Activated CD4-positive, CD25-positive, alpha-beta regulatory T cell (primary cell): ENCODE data around the gene GALNT11.

Experiments used
- DNase-seq, 4 experiments: peaks; one replicate each; lab custom pipeline; 2025; lab: John Stamatoyannopoulos, UW

The GALNT11 gene

DNA sequence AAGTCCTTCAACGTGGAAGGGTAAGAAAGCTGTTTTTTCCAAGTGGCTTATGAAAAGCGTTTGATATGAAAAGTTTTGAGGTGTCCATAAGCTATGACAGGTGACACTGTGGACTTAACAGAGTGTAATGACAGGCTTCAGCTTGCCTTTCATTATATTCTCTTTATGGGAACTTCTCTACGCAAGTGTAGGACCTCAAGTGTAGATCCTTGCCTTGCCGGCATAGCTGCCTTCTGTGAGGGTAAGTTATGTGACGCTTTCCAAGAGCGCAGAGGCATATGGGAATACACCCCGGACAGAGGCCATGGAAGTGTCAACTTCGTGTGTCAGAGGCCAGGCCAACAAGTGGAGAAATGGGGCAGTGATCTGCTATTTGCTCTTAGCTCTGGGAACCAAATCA, 91.9 kb downstream of the GALNT11 start:
- DNase-seq: no peak

DNA sequence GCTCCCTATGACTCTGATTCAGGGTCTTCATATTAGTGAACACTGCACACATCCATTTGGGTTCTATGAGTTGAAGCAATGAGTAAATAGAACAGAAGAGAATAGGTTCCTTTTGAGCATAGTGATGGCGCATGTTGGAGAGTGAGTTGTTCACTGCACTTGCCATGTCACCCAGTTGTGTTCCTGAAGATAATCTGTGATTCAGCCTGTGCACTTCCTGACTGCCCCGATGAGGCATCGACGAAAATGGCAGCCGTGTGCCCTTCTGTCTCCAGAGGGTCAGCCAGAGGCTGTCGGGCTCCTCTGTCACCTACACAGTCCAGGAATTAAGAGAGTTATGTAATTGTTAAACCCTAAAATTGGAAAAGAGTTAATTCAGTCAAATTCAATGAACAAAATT, 94.7 kb downstream of the GALNT11 start:
- DNase-seq: no peak

DNA sequence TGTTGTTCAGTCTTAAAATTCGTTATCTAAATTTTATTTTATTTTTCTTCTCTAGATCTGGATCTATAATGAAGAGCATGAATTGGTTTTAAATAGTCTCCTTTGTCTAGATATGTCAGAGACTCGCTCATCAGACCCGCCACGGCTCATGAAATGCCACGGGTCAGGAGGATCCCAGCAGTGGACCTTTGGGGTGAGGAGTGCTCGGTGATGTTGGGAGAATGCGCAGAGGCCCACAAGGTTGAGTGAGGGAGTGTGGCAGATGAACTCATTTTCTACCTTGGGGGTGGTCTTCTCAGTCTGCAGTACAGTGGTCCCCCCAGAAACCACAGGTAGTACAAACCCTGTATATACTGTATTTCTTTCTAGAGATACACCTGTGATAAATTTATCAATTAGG, 95.3 kb downstream of the GALNT11 start:
- no peak for DNase-seq

DNA sequence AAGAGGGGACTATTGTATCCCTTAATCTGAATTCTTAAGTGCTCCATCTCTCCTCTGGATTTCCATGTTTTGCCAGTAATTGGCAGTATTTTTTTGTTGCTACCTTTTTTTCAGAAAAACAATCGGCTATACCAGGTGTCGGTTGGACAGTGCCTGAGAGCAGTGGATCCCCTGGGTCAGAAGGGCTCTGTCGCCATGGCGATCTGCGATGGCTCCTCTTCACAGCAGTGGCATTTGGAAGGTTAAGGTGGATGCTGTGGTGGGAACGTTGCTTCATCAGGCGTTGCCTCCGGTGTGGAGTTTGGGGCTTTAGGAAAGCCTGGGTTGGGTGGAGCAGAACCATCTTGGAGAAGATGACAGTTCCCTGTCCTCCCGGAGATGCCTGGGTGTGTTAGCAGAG, 96.0 kb downstream of the GALNT11 start:
- no peak for DNase-seq

DNA sequence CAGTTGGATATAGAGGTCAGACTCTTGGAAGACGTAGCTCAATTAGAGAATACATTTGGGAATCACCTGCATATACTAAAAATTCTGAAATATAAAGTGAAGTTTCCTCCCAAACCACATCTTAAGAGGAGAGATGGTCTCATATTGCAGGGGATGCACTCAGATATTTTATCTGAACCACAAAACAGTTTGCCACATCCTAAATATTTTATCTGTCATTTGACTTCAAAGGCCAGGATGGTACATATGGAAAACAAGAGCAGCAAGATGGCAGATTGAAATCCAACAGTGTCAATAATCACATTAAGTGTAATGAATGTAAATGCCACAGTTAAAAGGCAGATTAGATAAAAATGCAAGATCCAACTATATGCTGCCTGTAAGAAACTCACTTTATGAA, 97.1 kb downstream of the GALNT11 start:
- no peak for DNase-seq

DNA sequence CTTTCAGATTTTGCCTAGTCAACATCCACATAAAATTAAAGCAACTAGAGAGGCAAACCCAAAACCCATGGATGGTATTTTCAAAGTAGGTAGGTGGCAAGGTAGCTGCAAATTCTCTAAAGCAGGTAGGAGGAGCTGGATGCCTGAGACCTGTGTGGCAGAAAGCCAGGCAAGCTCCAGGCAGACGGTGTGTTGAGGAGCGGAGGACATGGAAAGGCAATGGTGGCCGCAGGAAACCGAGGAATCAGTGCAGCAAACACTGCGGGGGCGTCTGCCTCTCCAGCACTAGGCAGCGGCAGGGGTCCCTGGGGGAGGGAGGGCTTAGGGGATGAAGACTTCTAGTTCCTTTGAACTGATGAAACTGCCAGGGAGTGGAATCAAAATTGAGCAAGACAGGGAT, 101.3 kb downstream of the GALNT11 start:
- DNase-seq: no peak

DNA sequence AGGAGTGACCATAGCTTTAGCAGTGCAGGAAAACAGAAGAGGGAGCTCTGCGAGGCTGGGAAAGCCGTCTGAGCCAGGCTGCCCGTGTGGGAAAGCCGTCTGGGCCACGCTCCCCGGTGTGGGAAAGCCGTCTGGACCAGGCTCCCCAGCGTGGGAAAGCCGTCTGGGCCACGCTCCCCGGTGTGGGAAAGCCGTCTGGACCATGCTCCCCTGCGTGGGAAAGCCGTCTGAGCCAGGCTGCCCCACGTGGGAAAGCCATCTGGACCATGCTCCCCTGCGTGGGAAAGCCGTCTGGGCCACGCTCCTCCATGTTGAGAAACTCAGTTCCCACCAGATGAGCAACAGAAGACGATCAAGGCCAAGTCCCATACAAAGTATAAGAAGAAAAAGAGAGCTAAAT, 101.8 kb downstream of the GALNT11 start:
- DNase-seq: no peak

DNA sequence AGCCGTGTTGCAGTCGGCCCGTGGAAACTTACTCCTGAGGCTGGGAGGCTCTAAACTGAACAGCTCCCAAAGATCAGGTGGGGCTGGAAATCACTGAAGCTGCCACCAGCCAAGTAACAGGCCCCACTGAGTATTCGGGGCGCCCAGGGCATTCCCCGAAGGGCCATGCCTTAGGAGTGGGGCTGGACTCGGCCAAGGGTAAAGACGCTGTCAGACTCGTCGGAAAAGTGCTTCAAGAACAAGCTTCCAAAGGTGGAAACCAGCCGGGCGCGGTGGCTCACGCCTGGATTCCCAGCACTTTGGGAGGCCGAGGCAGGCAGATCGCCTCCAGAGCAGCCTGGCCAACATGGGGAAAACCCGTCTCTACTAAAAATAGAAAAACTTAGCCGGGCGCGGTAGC, 102.8 kb downstream of the GALNT11 start:
- DNase-seq: no peak

DNA sequence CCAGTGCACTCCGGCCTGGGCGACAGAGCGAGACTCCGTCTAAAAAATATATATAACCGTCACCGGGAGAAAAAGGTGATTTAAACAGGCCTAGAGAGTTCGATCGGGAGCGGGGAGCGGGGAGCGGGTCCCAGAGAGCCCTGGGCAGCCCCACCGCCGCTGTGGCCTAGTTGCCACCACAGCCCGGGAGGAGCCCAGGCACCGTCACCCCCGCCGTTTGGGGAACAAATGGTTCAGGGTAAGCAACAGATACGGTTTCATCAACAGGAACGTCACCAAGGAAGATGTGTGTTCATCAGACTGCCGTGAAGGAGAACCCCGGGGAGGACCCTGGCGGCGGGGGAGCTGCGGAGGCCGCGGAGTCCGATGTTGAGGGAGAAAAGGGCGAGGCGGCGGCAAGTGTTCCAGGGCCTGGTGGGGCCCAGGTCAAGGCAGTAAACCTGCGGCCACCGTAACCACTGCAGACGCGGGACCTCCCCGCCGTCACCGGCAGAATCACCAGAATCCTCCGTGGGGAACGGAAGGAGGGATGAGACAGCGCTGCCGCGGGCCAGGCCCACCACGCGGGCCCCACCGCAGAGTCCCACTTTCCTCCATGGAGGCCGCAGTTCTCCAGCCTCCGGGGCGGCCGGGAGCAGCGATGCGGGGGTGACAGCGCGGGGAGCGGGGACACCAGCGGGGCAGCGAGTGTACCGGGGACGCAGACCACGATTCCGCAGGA, 103.4 kb downstream of the GALNT11 start:
- no peak for DNase-seq

DNA sequence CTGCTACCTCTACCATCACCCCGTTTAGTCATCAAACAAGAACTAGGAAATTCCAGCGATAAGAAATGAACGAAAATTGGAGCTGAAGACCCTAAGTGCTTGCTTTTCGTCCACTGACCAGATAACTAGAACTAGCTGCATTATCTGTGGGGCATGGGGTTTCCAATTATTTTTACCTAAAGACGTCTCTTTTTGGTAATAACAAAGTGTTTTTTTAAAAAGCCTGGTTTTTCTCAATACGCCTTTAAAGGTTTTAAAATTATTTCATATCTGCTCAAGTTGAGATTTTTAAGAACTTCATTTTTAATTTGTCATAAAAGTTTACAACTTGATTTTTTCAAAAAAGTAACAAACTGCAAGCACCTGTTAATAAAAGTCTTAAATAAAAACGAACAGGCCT, 104.2 kb downstream of the GALNT11 start:
- no peak for DNase-seq

DNA sequence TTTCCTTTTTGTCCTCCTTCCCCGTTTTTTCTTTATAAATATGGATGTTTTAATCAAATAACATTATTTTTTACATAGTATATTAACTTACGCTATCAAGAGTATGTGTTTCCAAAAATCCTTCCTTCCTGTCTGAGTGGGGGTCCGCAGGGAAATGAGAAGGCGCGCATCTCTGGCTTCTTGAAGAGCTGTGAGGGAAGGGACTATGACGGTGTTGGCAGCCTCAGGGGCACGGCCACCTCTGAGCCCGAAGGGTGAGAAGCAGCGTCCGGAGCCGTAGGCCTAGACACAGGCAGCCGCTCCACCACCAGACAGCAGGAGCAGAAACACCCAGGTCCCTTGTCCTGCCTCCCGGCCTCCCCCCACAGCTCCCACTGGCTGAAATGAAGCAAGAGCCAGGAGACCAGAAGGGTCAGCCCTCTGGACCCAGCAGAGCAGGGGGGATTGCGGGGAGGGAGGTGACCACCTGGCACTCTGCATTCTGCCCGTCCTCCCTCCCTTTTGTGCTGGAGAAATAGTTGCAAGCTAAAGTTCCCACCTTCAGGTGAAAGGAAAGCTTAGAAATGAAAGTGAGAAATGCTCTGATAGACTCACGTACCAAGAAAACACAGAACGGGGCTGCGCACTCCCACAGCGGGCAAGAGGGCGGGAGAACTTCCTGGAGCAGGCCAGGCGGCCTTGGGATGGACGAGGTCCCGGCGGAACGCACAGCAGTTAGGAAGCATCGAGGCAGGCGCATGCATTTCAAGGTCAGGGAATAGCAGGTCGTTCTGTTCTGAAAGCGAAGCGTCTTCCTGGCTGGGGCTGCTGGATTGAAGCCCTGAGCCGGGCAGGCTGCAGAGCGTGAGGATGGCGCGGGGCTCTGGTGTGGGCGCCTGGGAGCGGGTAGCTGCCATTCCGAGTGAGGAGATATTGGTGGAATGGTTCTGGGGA, 105.5 kb downstream of the GALNT11 start:
- no peak for DNase-seq

DNA sequence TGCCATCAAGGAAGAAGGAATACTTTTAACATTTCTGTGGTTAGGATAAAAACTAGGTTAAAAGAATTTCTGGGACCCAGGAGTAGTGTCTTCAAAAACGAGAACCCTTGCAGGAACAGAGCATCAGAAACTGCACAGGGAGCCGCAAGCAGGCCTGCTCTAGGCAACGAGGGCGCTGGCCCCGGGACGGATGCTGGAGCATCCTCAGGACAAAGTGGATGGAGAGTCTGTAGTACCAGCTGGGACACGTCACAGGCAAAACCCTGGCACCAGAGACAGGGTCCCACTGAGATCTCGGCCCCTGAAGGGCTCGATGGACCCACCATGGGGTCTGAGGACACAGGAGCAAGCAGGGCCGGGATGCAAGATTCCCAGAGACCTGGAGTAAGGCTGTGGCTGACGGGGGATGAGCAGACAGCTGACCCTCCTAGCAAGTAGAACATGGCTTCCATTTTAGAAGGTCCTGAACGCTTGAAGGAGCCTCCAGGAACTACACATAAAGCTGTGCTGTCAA, 106.6 kb downstream of the GALNT11 start:
- no peak for DNase-seq

DNA sequence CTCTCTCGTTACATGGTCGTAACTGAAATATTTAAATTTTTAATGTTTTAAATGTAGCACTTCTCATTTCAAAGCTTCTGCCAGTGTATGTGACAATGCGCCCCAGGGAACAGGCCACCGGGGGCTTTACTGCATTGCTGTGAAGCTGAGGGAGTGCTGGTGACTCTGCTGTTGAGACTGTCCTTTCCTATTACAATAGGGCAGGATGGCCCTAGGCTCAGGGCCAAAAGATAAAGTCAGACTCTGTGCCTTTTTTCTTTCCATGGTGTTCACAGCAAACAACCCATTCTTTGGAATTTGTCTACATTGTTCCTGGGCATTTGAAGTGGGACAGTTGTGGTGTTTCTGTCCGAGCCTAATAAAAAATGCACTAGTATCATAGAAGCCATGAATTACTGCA, 107.3 kb downstream of the GALNT11 start:
- DNase-seq: no peak

DNA sequence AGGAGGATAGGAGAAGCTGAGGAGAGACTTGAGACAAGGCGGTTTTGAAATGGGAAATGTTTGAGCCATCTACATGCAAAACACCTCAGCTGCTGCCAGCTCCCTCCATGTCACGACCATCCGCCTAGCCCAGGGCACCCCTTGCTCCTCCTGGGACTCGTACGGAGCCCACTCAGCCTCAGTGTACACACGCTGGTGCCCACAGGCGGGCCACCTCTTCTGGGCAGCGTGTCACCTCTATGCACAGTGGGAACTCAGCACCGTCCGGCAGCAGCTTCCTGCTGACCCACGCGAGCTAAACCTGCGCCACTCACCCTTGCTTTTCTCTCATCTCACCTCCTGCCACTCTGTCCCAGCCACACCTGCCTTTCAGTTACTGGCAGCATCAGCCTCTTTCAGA, 108.3 kb downstream of the GALNT11 start:
- no peak for DNase-seq

DNA sequence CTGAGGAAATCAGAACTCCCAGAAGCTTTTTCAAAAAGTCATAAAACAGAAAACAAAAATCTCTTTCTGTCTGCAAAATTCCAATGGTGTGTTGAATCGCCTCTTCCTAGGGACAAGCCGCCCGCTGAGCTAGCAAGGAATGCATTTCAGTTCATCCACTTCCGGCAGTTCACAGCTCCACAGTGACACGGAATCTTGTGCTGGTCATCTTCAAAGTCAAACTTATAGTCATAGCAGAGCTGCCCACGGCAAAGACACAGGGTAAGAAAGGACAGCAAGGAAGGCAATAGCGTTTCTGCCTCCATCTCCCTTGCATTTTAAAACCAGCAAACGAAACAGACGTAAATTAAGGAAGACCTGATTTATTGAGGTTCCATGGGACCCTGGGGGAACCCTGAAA, 111.2 kb downstream of the GALNT11 start:
- no peak for DNase-seq

DNA sequence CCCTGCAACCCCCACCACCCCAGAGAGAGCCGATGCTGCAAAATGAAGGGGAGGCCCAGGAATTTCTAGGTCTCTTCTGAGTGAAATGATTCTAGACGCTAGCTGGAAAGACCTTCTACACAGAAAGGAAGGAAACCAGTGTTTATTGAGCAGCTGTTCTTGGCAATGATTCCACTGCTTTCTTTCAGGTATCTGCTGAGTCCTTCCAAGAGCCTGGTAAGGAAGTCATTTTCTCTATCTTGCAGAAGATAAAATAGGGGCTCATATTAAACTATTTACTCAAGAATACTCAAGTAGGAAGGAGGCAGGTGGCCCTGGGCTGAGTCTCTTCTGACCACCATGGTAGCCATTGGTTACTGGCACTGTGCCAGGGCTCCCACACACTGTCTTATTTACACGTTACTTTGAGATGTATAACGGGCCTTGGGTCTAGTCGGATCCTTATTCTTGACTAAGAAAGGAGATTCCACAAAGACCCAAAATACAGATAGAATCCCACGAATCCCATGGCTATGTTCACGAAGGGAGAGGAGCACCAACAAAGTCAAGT, 112.1 kb downstream of the GALNT11 start:
- DNase-seq: no peak

DNA sequence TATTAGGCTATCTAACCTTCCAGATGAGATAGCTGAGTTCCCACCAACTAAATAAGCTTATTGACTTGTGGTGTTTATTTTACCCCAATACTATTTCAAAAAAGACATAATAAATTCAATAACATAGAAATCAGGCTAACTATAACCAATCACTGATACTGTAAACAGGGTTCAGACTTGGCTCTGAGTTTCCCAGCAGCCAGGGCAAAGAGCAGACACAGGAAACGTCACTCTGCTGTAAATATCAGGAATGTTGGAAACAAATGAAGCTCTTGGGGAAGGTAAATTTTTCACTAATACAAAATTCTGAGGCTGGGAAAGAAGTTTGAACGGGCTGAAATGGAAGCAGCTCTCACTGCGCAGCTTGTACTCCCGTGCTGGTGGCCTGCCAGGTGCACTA, 114.6 kb downstream of the GALNT11 start:
- DNase-seq: no peak

DNA sequence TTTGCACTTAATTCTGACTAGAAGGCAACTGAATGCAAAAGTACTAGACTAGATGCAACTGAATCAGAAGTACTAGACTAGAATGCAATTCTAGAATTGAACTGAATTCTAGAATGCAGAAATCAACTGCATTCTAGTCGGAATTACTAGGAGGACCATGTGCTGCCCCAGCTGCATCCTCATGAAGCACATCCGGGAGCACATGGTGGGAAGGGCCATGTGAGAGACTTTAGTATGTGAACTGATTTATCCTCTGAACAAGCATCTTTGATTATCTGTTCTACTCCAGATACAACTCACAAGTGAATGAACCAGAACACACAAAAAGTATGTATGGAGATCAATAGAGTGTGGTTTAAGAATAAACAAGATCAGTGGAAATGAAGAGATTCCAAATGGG, 115.1 kb downstream of the GALNT11 start:
- DNase-seq: no peak

DNA sequence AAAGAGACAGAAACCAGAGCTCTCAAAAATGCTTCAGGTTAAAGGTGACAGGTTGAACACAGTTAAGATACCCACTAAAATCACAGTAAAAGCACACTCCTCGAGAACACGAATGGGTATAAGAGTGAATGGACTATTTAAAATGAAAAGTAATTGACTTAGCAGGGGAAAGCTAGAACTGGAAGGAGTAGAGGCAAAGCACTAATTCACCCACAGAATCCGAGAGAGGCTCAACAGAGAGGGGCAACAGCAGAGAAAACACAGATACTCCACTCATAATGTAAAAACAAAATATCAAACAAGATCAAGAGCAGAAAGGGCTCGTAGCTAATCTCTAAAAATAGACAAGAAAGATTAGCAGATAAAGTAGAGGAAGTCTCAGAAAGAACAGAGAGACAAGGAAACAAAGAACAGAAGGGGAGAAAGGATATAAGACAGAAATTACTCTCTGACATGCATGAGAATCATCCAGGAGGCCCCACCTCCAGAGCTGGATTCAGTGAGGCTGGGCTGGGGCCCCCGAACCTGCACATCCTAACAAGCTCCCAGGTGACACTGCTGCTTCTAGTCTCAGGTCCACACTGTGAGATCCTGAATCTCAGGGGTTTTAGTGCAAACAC, 117.6 kb downstream of the GALNT11 start:
- DNase-seq: no peak

DNA sequence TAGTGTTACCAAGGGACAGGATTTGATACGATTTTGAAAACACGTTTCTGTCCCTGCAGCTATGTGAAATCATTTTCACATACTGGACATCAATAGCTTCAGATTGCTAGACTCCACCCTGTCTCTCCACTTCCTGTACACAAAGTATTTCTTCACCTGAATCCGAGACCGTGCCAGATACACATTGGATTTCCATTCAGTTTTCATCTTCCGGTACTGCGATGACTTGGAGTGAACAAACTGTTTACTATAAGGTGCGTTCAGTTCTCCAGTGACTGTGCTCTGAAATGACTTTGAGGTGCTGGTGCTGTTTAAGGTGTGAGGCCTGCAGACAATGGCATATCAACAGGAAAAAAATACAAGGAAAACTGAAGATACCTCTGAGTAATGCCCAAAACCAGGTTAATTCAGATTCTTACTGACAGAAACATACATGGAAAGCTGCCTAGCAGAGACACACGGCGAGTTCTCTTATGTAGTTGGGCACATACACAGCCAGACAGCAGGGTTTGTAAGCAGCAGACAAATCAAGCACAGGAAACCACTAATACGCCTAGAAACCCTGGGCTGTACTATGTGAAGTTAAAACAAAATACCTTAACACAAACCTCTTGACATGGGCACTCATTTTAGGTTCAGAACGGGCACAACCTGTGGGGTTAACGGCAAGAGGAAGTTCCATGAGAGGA, 119.2 kb downstream of the GALNT11 start:
- DNase-seq: no peak

DNA sequence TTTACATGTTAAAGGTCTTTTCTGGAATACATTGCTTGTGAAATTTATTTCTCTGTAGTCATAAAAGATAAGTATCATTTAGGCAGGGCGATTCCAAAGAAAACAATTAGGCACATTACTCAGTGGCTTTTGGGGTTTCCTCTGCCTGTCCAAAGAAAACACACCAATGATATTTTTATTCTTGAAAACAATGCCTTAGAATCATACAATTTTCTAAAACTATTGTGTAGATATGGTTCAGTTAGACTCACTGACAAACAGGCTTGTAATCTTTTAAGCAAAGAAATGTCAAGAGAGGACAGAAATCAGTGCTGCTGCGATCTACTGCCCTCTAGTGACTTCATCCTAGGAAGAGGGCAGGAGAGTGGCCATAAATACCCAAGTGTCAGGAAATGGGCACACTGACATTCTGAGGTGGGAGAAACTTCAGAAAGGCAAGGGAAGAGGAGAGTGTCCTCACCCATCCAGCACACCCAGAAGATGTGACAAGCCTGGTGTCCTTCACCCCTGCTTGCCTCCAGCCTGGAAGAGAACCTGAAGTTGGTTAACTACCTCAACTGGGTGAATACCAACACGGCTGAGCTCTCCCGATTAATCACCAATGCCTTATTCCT, 120.5 kb downstream of the GALNT11 start:
- DNase-seq: no peak
